ENCODE data around the gene CDK14.
"Not testable (repeated sequence)": the region's sequence is repeated elsewhere in the genome, so short reads cannot be mapped to it uniquely, and the experiment has no call there.

Gene CDK14

DNA sequence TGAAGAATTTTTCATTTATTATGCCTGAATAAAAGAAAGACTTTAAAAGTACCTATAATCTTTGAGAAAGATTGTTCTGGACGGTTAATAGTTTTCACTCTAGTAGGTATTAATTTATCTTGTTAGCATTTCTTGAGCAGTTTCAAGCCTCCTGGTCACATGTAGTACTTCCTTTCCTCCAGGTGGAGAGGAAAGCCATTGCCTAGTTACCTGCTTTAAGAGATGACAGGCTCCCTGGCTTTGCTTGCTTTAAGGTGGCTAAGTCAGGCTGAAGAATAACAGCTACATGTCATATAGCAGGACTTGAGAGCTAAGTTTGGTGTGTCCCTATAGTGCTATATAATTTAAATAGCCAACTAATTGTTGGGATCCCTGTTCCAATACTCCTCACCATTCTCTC, 160.2 kb downstream of the CDK14 start:
- DNase-seq (ENCODE audit: low read depth in 2 of 2), result no peak

DNA sequence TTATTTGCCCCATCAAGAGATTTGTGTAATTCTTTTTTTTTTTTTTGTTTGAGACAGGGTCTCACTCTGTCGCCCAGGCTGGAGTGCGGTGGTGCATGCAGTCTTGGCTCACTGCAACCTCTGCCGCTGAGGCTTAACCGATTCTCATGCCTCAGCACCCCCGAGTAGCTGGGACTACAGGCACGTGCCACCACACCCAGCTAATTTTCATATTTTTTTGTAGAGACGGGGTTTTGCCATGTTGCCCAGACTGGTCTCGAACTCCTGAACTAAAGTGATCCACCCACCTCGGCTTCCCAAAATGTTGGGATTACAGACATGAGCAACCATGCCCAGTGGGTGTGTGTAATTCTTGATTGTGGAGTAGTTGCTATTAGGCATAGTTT, 161.4 kb downstream of the CDK14 start:
- not testable (repeated sequence) for DNase-seq (ENCODE audit: low read depth in 2 of 2)

DNA sequence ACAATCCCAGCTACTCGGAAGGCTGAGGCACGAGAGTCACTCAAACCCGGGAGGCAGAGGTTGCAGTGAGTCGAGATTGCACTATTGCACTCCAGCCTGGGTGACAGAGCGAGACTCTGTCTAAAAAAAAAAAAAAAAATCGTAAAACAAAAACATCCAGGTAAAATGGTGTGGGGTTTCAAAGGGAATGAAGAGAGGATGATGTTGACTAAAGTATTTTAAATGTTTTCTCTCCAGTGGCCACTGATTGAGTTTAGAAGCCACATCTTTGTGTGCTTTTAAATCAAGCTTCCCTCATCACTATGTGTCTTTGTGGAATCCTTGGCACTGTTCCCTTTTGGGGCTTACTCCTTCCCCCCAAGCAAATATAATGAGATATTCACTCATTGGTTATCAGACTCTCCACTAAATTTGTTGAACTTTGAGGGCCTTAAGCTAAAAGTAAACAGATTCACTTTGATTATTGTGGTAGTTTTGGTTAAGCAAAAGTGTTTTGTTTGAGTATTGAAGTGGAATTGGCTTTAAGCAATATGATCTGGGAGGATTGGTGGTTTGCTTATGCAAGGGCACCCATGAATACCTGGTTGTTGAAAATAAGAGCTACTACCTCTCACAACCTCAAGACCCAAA, 162.9 kb downstream of the CDK14 start:
- DNase-seq (ENCODE audit: low read depth in 2 of 2), result no peak

DNA sequence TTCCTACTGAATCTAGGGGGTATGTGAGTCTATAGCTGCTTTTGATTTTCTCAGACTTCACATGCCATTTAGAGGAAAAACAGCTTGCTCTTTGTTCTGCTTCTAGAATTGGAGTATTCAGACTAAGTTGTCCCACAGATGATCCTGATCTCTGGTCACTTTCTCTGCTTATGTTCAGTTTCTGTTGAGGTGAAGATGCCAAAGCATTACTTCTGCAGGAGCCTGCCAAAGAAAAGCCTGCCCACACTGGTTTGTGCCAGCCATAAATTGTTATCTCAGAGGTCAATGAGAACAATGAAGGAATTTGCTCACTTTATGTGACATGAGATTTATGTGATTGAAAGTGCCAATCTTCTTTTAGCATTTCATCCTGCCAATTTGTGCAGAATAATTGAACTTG, 163.6 kb downstream of the CDK14 start:
- DNase-seq (ENCODE audit: low read depth in 2 of 2), result no peak

DNA sequence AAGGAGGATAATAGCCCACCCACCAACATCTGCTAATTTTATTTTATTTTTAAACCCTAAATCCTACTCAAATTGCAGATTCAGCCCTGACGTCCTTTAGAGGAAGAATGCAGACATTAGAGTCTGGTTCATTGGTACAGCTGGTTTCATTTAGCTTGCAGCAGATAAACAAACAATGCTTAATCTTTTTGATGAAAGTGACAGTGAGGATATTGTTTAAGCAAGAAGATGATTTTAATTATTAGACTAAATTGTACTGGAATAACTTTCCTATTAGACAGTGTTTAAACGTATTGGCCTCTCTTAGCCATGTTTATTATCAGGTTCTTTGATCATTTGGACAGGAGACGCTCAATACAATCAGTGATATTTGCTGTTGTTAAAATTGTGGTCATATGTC, 164.8 kb downstream of the CDK14 start:
- DNase-seq (ENCODE audit: low read depth in 2 of 2), result no peak

DNA sequence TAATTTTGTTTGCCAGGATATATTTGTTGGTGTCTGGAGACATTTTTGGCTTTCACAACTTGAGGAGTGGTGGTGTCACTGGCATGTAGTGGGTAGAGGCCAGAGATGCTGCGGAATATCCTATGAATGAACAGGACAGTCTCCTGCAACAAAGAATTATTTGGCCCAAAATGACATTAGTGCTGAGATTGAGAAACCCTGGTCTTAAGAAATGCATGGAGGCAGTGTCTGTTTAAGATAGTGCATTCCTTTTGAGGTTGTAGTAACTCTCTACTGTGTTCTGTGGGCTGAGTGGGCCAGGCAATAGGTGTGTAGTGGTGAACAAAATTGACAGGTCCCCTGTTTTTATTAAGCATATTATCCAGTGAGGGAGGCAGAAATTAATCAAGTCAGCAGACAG, 165.5 kb downstream of the CDK14 start:
- DNase-seq (ENCODE audit: low read depth in 2 of 2), result no peak

DNA sequence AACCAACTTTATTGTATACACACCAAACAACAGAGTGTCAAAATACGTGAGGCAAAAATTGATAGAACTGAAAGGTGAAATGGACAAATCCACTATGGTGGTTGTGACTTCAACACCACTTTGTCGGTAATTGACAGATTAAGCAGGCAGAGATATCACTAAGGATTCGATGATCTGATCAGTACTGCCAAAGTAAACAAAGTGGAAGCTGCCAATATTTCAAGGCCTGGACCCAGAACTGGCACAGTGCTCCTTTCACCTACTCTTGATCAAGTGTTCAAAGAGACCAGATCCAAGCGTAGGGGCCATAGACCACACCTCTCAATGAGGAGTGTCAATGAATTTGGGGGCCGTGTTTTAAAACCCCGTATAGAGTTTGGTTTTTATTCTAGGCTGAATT, 167.0 kb downstream of the CDK14 start:
- DNase-seq (ENCODE audit: low read depth in 2 of 2), result no peak

DNA sequence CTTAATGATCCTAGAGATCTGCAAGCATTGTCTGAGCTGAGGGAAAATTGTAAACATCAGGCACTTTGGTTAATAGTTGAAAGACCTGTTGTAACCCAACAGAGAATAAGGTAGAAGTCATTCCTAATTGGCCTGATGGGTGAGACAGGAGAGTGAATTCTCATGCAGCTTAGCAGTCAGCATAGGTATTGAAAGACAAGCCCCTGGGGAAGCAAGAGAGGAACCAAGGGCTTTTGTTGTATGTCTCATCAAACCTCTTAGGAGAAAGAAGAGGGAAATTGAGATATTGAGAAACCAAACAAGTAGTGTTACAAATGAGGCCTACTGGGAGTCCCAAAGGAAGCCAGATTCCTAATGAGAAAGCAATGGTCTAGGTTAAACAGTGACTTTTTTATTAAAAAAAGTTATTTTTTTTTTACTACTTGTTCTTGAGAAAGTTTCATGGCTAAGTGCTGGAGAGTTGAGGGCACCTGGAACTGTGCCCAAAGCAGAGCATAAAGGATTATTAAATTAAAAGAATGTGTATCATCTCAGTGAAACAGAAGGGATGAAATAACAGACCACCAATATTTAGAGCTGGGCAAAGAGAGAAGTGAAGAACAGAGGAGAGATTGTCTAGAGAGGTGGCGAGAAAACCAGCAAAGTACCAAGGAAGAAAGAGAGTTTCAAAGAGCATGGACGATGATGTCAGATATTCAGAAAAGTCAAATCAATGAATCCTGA, 168.9 kb downstream of the CDK14 start:
- DNase-seq (ENCODE audit: low read depth in 2 of 2), result no peak

DNA sequence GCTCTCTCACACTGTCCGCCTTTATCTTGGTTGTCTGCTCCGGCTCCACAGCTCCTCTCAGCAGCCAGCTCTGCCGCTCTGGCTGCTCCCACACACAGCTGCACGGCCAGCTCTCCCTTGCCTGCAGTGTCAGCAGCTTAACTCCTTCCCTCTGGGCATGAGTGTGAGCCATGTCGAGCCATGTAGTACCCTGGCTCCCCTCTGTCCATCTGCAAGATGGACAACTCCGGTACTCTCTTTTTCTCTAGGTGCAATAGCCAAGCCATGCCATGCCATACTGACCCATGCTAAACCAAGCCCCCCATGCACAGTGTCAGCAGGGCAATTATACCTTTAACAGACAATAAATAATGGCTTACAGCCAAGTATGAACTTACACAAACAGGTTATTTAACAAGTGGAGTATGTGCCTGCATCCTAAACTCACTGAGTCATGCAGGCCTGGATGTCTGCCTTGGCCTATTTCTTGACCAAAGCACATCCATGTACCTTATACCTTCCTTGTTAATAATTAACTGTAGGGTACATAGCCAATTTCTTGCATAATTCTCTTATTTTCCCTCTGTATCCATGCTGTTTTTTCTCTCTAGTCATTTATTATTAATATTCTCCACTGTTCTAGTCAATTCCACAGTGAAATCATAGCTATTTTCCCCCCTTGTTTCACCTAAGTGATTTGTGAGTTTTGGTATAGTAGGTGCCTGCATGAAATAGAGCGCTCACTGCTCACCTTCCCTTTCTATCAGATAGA, 170.9 kb downstream of the CDK14 start:
- DNase-seq (ENCODE audit: low read depth in 2 of 2), result no peak

DNA sequence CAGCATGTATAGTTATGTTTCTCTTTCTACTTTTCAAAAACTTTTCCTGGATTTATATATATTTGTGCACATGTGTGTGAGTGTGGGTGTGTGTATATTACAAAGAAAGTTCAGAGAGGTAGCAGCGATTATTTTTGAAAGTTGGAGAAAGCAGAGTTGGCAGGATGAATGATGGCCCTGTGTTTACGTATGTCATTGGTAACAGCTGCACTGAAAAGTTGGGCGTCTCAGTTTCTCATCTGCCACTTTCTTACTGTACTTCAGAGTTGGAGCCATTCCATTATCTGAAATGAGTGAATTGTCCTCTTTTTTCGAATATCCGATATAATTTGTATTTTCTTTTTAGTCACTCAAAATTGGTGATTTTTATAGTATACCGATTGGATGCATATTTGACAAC, 172.2 kb downstream of the CDK14 start:
- no peak for DNase-seq (ENCODE audit: low read depth in 2 of 2)

DNA sequence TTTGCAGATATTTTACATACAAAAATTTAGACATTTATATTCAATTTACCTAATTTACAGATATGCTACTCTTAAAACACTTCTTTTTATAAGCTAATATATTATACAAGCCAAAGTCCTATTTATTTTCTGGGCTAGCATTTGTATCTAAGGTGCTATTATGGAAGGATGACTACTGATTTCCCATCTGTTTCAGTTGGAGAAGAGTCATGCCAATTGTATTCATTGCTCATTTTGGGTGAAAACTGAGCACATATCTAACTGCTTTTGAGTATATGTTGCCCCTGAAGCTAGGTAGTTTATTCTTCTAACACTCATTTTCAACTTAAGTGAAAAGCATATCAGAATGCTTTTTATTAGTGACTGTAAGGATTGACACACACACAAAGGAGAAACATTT, 172.9 kb downstream of the CDK14 start:
- DNase-seq (ENCODE audit: low read depth in 2 of 2), result no peak

DNA sequence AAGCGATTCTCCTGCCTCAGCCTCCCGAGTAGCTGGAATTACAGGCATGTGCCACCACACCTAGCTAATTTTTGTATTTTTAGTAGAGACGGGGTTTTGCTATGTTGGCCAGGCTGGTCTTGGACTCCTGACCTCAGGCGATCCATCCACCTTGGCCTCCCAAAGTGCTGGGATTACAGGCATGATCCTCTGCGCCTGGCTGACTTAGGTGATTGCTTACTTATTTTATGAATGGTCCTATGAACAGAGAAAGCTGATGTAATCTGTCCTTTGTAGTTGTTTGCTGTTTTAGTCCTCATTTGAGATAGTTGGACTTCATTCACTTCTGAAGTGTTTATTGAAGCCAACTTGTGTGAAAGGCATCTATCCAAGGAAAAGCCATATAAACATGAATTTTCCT, 173.4 kb downstream of the CDK14 start:
- DNase-seq (ENCODE audit: low read depth in 2 of 2), result not testable (repeated sequence)

DNA sequence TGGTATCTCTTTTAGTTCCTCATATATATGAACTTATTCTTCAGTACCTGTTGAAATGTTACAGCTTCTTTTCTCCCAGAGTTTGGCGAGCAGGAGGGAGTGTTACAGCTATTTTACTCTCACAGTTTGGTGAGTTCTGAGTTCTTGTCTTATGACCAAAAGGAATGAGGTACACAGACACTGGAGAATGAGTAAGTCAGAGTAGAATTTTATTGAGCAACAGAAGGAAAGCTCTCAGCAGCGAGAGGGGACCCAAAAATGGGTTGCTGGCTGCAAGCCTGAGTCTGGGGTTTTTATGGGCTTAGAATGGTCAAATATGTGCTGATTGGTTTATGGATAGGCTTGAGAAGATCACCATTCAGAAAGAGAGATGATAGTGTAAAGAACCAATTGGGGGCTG, 175.2 kb downstream of the CDK14 start:
- no peak for DNase-seq (ENCODE audit: low read depth in 2 of 2)

DNA sequence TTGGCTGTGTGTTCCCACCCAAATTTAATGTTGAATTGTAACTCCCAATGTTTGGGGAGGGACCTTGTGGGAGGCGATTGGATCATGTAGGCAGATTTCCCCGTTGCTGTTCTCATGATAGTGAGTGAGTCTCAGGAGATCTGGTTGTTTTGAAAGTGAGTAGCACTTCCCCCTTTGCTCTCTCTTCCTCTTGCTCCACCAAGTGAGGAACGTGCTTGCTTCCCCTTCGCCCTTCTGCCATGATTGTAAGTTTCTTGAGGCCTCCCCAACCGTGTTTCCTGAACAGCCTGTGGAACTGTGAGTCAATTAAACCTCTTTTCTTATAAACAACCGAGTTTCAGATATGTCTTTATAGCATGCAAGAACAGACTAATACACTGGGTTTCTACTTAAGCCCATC, 176.3 kb downstream of the CDK14 start:
- no peak for DNase-seq (ENCODE audit: low read depth in 2 of 2)

DNA sequence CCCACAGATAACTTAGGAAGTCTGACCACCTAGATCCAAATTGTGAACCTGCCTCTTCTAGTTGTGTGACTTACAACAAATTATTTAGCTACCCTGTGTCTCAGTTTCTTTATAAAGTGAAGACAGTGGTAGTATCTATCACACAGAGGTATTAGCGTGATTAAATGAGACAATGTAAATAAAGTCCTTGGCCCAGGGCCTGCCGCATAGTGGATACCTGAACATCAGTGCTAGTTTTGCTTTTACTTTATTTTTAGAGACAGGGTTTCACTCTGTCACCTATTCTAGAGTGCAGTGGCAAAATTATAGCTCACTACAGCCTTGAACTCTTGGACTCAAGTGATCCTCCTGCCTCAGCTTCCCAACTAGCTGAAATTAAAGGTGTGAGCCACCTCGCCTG, 177.1 kb downstream of the CDK14 start:
- no peak for DNase-seq (ENCODE audit: low read depth in 2 of 2)

DNA sequence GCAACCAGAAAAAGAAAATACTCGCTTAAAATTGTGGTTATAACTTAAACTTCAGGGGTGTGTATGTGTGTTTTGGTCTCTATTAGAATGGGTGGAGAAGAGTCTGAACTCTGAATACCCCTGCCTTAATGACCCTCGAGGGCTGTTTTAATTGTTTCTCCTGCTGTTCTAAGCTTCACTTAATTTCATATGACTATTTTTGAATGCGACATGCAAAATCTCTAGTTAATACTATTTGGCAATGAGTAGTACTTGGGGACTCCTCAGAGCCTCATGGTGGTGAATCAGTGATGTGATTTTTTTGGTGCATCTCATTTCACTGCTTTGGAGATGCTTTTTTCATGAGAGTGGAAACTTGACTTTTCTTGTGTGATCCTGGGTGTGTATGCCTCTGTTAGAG, 178.6 kb downstream of the CDK14 start:
- DNase-seq (ENCODE audit: low read depth in 2 of 2), result no peak

DNA sequence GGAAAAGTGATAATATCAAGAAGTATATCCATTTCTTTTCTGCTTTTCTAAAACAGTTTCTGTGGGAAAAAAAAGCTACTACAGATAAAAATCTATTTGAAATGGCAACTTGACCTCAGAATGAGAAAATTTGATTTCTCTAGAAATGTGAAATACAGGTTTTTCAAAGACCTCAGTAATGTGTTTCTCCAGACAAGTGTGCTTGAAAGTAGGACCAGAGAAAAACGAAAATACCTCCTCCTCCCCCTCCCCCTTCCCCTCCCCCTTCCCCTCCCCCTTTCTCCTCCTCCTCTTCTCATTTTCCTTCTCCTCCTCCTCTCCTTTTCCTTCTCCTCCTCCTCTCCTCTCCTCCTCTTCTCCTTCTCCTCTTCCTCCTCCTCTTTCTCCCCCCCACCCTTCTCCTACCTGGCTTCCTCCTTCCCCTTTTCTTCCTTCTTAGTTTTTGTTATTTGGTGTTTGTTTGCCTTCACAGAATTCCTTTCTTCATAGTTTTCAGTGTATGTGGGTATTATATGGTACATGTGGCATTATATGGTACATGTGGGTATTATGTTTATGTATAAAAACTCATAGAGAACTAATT, 179.4 kb downstream of the CDK14 start:
- DNase-seq (ENCODE audit: low read depth in 2 of 2), result no peak

DNA sequence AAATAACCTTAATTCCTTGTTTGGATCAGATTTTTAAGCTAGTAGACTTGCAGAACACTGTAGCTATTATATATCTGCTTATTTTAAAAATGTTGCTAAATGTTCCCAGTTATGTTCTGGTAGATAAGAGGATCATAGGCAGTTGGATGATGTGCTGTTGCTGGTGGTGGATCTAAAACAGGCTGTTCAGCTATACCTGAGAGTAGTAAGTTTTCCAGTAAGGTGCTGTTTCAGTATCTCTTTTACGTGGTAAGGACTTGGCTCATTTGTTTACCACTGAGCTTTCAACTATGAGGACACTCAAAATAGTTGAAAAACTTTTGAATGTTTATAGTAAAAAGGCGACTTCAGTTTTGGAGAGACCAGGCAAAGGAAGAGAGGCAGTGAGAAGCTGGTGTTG, 180.9 kb downstream of the CDK14 start:
- DNase-seq (ENCODE audit: low read depth in 2 of 2), result no peak

DNA sequence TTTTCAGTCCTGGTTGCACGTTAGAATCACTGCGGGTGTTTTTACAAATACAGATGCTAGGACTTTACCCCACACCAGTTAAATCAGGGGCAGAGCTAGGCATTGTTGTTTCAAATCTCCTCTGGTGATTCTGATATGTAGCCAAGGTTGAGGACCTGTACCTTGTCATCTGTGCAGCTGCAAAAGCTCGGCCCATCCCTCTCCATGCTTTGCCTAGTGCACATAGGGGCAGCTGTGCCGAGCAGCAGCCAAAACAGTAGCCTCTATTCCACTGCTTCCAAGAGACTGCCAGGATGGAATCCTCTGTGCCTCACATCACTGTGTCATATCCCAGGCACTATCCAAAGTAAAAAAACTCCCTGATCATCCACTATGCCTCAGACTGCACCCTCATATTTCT, 181.3 kb downstream of the CDK14 start:
- DNase-seq (ENCODE audit: low read depth in 2 of 2), result no peak

DNA sequence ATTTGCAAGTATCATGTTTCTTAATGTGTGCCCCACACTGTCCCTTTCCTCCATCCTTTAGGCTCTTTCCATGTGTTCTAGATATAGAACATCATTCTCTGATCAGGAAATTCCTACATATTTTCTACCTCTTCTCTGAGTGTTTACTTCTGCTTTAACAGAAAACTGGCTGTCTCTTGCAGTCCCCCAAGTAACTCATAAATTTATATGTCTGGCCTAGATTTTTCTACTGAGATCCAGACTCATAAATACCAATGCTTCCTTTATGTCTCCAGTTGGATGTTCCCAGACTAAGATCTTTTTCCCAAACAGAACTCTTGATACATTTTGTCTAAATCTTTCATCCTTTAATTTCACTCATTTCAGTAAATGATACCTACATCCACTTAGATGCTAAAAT, 181.8 kb downstream of the CDK14 start:
- DNase-seq (ENCODE audit: low read depth in 2 of 2), result no peak

DNA sequence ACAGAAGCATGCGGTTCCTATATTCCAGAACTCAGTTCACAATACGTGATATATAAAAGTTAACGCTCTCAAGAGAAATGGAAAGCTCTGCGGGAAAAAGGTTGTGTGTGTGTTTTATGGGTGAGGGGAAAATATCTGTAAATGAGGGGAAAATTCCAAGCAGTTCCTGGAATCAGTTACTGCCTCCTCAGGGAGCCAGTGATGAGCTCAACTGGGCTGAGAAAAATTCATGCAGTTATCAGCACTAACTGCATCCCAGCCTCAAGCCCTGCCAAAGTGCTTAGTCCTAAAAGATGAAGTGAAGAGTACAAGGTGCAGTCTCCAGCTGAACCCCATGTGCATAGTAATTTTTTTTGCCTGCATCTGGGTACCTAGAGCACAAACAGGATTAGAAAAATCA, 191.9 kb downstream of the CDK14 start:
- DNase-seq (ENCODE audit: low read depth in 2 of 2), result no peak

DNA sequence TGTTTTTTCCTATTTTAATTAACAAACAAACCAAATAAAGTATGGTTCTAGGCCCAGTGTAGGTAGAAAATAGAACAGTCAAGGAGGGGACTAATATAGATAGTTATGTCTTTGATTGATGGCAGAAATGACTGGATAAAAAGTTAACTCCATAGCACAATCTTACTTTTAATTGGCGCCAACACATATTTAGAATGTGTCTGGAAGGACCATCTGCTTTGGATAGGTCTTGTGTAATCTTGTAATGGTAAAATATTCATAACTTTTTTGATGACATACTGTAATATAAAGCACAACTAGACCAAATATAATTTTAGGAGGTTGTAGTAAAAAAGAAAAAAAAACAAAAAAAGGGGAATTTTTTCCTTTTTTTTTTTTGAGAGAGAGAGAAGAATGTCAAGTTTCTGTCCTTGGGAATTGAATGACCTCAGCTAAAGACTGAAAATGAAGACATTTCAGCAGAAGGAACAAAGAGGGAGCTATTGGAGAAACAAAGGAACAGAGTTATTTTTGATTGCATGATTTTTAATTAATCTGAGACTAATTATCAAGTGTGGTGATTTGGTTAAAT, 193.7 kb downstream of the CDK14 start:
- no peak for DNase-seq (ENCODE audit: low read depth in 2 of 2)

DNA sequence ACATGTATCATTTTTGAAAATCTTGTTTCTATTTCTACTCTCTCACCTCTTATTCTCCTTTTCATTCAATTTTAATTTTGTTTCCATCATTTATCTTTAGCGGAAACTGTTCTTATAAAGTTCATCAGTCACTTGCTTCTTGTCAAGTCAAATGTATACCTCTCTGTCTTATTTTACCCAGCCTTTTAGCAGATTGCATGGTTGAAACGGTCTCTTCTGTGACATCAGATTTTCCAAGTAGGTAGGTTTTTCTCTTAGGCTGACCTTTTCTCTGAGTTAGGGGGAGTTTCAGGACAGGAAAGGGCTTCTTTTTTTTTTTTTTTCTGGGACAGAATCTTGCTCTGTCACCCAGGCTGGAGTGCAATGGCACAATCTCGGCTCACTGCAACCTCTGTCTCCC, 195.5 kb downstream of the CDK14 start:
- DNase-seq (ENCODE audit: low read depth in 2 of 2), result no peak
